Activated T-helper 1 cell treated with anti-CD3 and anti-CD28 coated beads, Interleukin-2, amount 50 U/mL, for 16 hours (primary cell): ENCODE results near the gene TOMM40L.

Experiments used
- DNase-seq, 2 donors: peaks; one replicate each; pipeline ENCODE4 v3.0.0-alpha.2; 2020; ENCODE audit warnings: low read depth in 1 of 2, low spot score in 1 of 2

The TOMM40L gene

GRCh38 chr1:161196521-161197451 is 29.1 kb upstream of the TOMM40L start:
- no peak for DNase-seq

GRCh38 chr1:161197560-161198193 is 28.2 kb upstream of the TOMM40L start:
- no peak for DNase-seq

DNA sequence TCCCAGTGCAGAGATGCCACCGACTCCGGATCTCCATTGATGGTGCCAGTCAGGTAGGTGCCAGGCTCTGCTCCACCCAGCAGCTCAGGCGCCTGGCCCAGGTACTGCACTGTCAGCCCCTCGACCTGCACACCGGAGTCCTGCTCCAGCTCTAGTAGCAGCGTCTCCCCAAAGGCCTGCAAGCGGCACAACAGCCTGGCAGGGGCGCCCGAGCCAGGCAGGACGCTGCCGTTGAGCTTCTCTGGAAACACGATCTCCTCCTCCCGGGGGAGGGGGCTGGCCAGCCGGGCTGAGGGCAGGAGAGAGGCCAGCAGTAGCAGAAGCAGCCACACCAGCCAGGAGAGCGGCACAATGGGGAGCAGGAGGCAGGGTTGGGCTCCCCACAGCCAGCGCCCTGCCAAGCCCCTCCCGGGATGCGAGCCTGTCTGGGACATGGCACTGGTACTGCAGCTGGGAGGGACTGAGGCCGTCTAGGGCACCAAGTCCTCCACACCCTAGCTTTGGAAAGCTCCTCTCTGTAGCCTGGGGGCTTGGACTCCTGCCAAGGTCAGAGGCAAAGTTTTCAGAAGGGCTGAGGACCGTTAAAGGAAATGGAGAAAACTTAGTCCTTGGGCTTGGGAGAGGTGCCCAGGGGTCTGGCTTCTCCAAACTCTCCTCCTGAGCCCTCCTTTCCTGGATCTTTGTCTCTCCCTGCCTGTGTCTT is 27.5 kb upstream of the TOMM40L start:
- DNase-seq: no peak

DNA sequence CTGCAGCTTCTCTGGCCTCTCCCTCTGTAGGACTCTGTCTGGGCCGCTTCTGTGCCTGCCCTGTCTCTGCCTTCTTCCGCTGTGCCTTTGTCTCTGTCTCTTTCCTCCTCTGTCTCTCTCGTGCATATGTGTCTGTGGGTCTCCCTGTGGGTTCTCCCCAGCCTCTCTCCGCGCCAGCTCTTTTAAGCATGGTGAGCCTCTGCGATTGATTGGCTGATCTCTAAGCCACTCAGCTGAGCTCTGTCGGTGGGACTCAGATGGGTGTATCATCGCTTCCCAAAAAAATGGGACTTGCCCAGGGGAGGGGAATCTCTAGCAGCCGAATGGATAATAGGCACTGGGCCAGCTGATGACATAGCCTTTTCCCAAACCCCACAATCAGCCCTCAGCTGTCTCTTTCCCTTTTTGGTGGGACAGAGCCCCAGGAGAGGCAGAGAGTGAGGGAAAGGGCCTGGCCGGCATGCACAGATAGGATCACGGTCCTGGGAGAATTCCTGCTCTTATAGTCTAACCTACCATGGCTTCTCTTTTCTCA is 26.9 kb upstream of the TOMM40L start, which contains the start of gene ADAMTS4:
TSS of gene ADAMTS4 (minus strand) at position 158 of the 535 bp plus-strand sequence. CDS start 427 bp downstream, outside the sequence.
- no peak for DNase-seq

DNA sequence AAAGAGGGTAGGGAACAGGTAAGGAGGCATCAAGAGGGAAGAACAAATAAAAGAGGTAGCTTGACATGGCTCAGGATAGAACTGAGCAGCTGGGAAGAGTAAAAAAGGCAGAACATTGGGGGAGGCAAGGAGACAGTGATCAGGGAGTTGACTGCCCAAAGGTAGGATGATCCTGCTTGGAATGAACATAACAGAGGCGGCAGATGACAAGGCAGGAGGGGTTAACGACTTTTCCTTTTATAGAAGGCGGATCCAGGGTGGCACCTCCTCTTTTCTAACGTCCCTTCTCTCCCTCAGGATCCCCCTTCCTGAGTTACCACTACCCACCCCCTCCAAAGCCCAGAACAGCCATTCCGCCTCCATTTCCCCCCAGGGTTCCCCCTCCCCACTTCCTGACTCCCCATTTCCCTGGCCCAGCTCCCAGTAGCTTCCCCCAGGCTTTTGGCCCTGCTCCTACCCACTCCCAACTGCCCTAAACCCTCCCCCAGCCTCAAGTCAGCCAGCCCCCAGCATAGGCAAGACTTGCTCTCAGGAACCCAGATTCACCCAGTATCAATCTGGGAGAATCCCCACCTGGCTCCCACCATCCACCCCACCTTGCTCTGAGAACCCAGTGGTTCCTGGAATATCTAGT is 26.2 kb upstream of the TOMM40L start:
- no peak for DNase-seq

GRCh38 chr1:161200421-161200991 is 25.4 kb upstream of the TOMM40L start:
- DNase-seq: no peak

GRCh38 chr1:161200992-161201835 is 24.6 kb upstream of the TOMM40L start:
- DNase-seq: no peak

DNA sequence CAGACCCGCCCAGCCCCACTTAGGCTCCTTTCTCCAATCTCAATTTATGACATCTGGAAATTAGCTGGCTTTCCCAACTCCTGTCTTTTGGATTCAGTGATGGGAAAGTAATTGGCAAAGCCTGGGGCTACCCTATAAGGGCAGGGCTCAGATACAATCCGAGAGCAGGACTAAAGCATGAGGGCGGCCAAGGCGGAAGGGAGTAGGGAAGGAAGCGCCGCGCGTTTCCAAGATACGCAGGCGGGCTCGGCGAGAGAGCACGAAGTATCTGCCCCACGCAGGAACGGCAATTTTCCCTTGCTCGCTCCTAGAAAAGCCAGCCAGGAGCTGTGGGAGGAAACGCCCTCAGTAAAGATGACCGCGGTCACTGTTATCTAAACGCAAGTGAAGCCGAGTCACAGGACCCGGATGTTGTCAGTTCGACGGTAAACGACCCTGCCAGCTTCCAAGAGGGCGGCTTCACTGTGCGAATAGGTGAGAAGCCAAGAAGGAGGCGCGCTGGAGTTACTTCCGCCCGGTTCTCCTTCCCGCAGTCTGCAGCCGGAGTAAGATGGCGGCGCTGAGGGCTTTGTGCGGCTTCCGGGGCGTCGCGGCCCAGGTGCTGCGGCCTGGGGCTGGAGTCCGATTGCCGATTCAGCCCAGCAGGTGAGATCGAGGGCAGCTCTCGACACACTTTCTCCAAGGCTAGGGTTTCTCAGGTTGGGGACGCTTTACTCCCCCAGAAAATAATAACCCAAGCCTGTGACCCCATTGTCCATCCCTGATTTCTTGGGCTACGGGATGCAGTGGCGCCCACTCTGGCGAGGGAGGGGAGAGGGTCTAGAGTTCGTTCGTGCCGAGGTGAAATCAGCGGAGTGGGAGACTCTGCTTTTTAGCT is 23.8 kb upstream of the TOMM40L start, which contains the start of gene NDUFS2:
TSS of gene NDUFS2 (plus strand) at position 532 of the 877 bp plus-strand sequence. CDS start at position 551, 19 bp downstream.
- peak; percentile 85 to 89 for DNase-seq

DNA sequence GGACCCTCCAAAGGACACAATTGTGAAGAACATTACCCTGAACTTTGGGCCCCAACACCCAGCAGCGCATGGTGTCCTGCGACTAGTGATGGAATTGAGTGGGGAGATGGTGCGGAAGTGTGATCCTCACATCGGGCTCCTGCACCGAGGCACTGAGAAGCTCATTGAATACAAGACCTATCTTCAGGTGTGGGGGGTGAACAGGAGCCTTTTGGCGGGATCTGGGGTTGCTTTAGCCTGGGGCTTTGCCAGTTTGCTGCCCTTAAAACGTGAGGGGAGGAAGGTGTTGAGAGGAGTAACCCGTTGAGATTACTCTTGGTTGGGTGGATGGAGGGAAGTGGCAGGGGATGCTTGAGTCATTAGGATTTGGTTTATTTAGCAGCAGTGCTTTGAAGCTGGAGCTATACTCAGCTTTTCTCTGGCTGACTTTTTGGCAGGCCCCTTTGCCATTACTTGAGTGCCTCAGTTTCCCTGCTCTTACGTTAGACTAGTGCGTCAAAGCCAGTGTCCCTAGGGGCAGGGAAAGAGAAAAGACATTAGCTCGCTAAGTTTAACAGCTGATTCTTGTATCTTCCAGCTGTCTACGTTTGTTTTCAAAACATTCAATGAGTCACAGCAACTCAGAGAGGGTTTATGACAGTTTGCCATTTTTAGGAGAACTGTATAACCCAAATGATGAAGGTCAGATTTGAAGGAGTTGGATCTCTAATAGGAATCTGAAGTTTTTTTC is 19.3 kb upstream of the TOMM40L start:
- DNase-seq: no peak

- no peak for DNase-seq
Measured at GRCh38 chr1:161207173-161207572, 18.7 kb upstream of the TOMM40L start.

DNA sequence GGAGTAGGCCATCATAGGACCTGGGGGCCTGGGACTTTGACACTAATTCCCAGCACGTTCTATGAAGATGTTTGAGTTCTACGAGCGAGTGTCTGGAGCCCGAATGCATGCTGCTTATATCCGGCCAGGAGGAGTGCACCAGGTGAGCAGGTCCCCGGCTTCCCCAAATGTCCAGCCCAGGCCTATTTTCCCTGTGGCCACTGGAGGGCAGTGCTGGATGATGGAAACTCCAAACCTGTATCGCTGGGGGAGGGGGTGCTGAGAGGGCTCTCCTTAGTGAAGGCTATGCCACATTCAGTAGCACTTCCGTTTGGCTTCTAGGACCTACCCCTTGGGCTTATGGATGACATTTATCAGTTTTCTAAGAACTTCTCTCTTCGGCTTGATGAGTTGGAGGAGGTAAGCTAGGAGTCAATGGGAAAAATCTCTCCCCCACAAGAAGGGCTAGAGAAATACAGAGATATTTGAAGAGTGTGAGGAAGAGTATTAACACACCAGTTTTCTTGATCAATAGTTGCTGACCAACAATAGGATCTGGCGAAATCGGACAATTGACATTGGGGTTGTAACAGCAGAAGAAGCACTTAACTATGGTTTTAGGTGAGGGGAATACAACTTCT is 16.0 kb upstream of the TOMM40L start:
- DNase-seq: peak; percentile 43 to 45

DNA sequence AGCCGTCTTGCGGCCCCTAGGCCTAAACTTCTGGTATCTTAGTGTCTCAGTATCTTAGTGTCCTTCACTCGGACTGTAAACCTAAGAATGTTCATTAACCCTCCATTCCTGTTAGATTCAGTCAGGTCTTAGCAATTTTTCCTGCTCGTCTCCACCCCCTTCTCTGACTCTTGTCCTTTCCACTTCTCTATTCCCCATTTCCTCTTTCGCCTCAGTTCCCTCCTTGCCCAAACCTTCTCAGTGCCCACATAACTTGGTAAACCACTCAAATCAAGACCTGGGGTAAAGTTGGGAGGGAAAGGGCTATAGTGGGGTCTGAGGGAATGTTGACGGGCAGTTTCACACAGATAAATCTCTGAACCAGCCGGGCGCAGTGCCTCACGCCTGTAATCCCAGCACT is 11.5 kb upstream of the TOMM40L start:
- no peak for DNase-seq

DNA sequence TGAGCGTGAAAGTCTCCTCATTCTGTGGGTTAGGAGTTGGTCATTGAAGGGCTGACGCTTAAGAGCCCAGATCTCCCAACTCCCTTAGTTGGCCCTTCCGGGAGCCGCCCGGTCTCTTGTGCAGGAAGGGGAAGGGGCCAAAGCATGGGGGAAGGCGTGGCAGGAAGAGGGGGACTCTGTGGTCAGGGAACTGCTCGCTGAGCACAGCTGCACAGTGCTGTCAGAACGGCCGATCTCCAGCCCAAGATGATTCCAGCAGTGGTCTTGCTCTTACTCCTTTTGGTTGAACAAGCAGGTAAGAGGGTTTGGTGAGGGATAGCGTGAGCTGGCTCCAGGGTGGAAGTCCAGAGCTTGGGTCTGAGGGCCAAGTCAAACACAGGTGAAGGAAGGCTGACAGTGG is 10.8 kb upstream of the TOMM40L start, which contains the start of gene FCER1G:
TSS of gene FCER1G (plus strand) at position 220 of the 400 bp plus-strand sequence. CDS start at position 247, 27 bp downstream.
- DNase-seq: no peak

- DNase-seq: no peak
Measured at GRCh38 chr1:161216945-161217712, 8.7 kb upstream of the TOMM40L start.

- no peak for DNase-seq
Measured at GRCh38 chr1:161217831-161218230, 8.0 kb upstream of the TOMM40L start.

GRCh38 chr1:161218301-161219077 is 7.4 kb upstream of the TOMM40L start:
- DNase-seq: no peak
